OCI-LY7 (cell line): Measurements from ENCODE around the gene PCDH17. TPM values are rescaled to one million over a fixed set of nuclear protein-coding genes. Genes with fewer than 3 reads are reported as not detected.

ENCODE experiments used
- BruUV-seq: library from RNA; stranded (reverse); fragments of 400-500 nt; replicated peaks from 2 replicates; lab custom pipeline; 2021; lab: Mats Ljungman, UMichigan
- CTCF ChIA-PET: fragments of 300-600 bp; sonication (Branson Sonifier 250); formaldehyde crosslinking; loops from one replicate; lab custom pipeline; 2022; ENCODE audit warnings: antibody characterized with exemption; ENCODE audit not compliant: unreplicated experiment; lab: Charles Lee
- POLR2A ChIA-PET: fragments of 300-600 bp; sonication (Branson Sonifier 250); formaldehyde crosslinking; loops from one replicate; lab custom pipeline; 2022; ENCODE audit warnings: antibody characterized with exemption; lab: Charles Lee
- DNase-seq: peaks from one replicate; pipeline ENCODE4 v3.0.0-alpha.2; 2015; ENCODE audit warnings: low spot score
- H2AFZ ChIP-seq: fragments of 200-600 bp; sonication (generic), shearing (Covaris generic); 2 replicates; pipeline ENCODE4 v1.6.1; 2014; ENCODE audit warnings: mild to moderate bottlenecking, antibody characterized with exemption, low read length, moderate library complexity
- H3K27ac ChIP-seq: fragments of 200-600 bp; sonication (generic); 2 replicates; pipeline ENCODE4 v1.5.1; 2014; ENCODE audit warnings: mixed run types, low read depth, mild to moderate bottlenecking, moderate library complexity, low read length, inconsistent platforms; ENCODE audit not compliant: poor library complexity, severe bottlenecking
- H3K36me3 ChIP-seq: fragments of 200-600 bp; sonication (generic); 2 replicates; pipeline ENCODE4 v1.6.1; 2014; ENCODE audit warnings: mild to moderate bottlenecking, antibody characterized with exemption, low read length, moderate library complexity, mixed read lengths; ENCODE audit not compliant: insufficient read depth
- H3K4me1 ChIP-seq: fragments of 200-600 bp; sonication (generic); 2 replicates; pipeline ENCODE4 v1.5.1; 2014; ENCODE audit warnings: mild to moderate bottlenecking, low read length; ENCODE audit not compliant: insufficient read depth, poor library complexity, severe bottlenecking
- H3K4me2 ChIP-seq: fragments of 200-600 bp; sonication (generic); 2 replicates; pipeline ENCODE4 v1.6.1; 2014; ENCODE audit warnings: mild to moderate bottlenecking, low read length
- H3K4me3 ChIP-seq: fragments of 200-600 bp; sonication (generic); 2 replicates; pipeline ENCODE4 v1.5.1; 2014; ENCODE audit warnings: mild to moderate bottlenecking, low read depth, low read length; ENCODE audit not compliant: poor library complexity, severe bottlenecking
- H3K79me2 ChIP-seq: fragments of 200-600 bp; sonication (generic); 2 replicates; pipeline ENCODE4 v1.6.1; 2016; ENCODE audit warnings: low read depth, mild to moderate bottlenecking, low read length, moderate library complexity, mixed read lengths; ENCODE audit not compliant: insufficient read depth
- H3K9me2 ChIP-seq: fragments of 200-600 bp; sonication (generic); 2 replicates; pipeline ENCODE4 v1.6.1; 2016; ENCODE audit warnings: mild to moderate bottlenecking, low read length, mixed read lengths; ENCODE audit not compliant: insufficient read depth
- H3K9me3 ChIP-seq: fragments of 200-600 bp; sonication (generic); 2 replicates; pipeline ENCODE4 v1.6.1; 2014; ENCODE audit warnings: mild to moderate bottlenecking, mixed run types, low read length, mixed read lengths
- H4K20me1 ChIP-seq: fragments of 200-600 bp; sonication (generic); 2 replicates; pipeline ENCODE4 v1.6.1; 2014; ENCODE audit warnings: mild to moderate bottlenecking, antibody characterized with exemption, low read length, moderate library complexity, mixed read lengths; ENCODE audit not compliant: insufficient read depth
- CTCF ChIP-seq: fragments of 200-600 bp; sonication (generic); conservative IDR thresholded peaks from 2 replicates; pipeline ENCODE4 v1.5.1; 2014; ENCODE audit warnings: mild to moderate bottlenecking, antibody characterized with exemption, low read length, moderate library complexity, mixed read lengths
- EZH2phosphoT487 ChIP-seq: fragments of 200-600 bp; sonication (generic); IDR thresholded peaks from 2 replicates; pipeline ENCODE4 v1.6.1; 2018; ENCODE audit warnings: low read depth, borderline replicate concordance, mild to moderate bottlenecking, mixed run types, antibody characterized with exemption, low read length, moderate library complexity, mixed read lengths
- intact Hi-C: fragments of 100-400 bp; cut with micrococcal nuclease; formaldehyde crosslinking; loops from one replicate; pipeline ENCODE4 v1.10.0; 2022; ENCODE audit not compliant: unreplicated experiment
- total RNA-seq, 2 experiments: library from RNA; depleted of rRNA in 1 of 2; stranded (reverse); fragments of >200 nt in 1 of 2; shearing (Covaris generic) in 1 of 2; gene quantifications; 2 replicates each; pipeline ENCODE4 v1.2.3, GENCODE V29; 2014 to 2022

PCDH17 gene
- total RNA-seq, 2 experiments from 2014 or later = not detected

GRCh38 chr13:57588639-57589038, 42.9 kb upstream of the PCDH17 start:
- no peak overlapping the region for H2AFZ ChIP-seq
- no peaks in the 10 kb centered on the region for H3K9me3 ChIP-seq
- CTCF ChIA-PET = no interaction called here
- intact Hi-C loops = no loop called here
- H3K4me1 ChIP-seq = no peaks in the 10 kb centered on the region
- BruUV-seq = no TSS peak
- POLR2A ChIA-PET = interaction anchor here (0.6 to 0.9 kb wide), 2 partner anchors 11 to 63 kb away, joined by 3 to 12 read pairs; no protein-coding TSS in a partner anchor
- H4K20me1 ChIP-seq = no peaks in the 10 kb centered on the region
- no peak overlapping the region for H3K27ac ChIP-seq
- no peak overlapping the region for H3K4me2 ChIP-seq
- H3K4me3 ChIP-seq = no peak overlapping the region
- no peaks in the 10 kb centered on the region for H3K36me3 ChIP-seq
- H3K9me2 ChIP-seq = no peaks in the 10 kb centered on the region
- H3K79me2 ChIP-seq = no peaks in the 10 kb centered on the region
- TF ChIP-seq EZH2phosphoT487 (no peak), CTCF (no peak)
- no peak for DNase-seq

GRCh38 chr13:57595775-57596174, 35.8 kb upstream of the PCDH17 start:
- Histone ChIP-seq H4K20me1 (no peaks in the 10 kb centered on the region), H3K9me2 (no peaks in the 10 kb centered on the region; the same call in 1 of the 2 replicates), H3K9me3 (no peaks in the 10 kb centered on the region), H2AFZ (no peak overlapping the region), H3K79me2 (no peaks in the 10 kb centered on the region), H3K4me3 (no peak overlapping the region), H3K27ac (no peak overlapping the region), H3K4me2 (no peak overlapping the region), H3K4me1 (no peaks in the 10 kb centered on the region), H3K36me3 (no peaks in the 10 kb centered on the region)
- ChIA-PET CTCF (no interaction called here), POLR2A (interaction anchor here (0.5 to 0.6 kb wide), 2 partner anchors 1346 to 1577 kb away, joined by 3 to 5 read pairs; no protein-coding TSS in a partner anchor)
- intact Hi-C loops = no loop called here
- TF ChIP-seq EZH2phosphoT487 = no peak
- no peak for TF ChIP-seq CTCF
- no peak for DNase-seq
- no TSS peak for BruUV-seq

GRCh38 chr13:57601536-57601935, 30.0 kb upstream of the PCDH17 start:
- Histone ChIP-seq H3K79me2 (no peaks in the 10 kb centered on the region), H3K4me1 (no peaks in the 10 kb centered on the region), H2AFZ (no peak overlapping the region), H3K36me3 (no peaks in the 10 kb centered on the region), H3K4me3 (no peak overlapping the region), H3K9me2 (no peaks in the 10 kb centered on the region; the same call in 1 of the 2 replicates), H3K9me3 (no peaks in the 10 kb centered on the region), H4K20me1 (no peaks in the 10 kb centered on the region), H3K4me2 (no peak overlapping the region), H3K27ac (no peak overlapping the region)
- intact Hi-C loops = no loop called here
- ChIA-PET CTCF (interaction anchor here (0.5 kb wide), 1 partner anchor 743 kb away, joined by 4 read pairs; no protein-coding TSS in a partner anchor), POLR2A (no interaction called here)
- TF ChIP-seq EZH2phosphoT487 (no peak), CTCF (no peak)
- no TSS peak for BruUV-seq
- DNase-seq = no peak
